K562 (cell line): ENCODE data around the gene ITLN1. TPM values are rescaled to one million over a fixed set of nuclear protein-coding genes. Genes with fewer than 3 reads are reported as not detected.

Experiments
- ATAC-seq: fragments of 200-7000 bp; cut with Tn5 transposase; 3 replicates; pipeline ENCODE4 v1.9.1; 2020; ENCODE audit warnings: moderate library complexity
- BruUV-seq: library from RNA; stranded (reverse); fragments of 400-500 nt; replicated peaks from 2 replicates; lab custom pipeline; 2021; lab: Mats Ljungman, UMichigan
- CTCF ChIA-PET: fragments of 300-600 bp; formaldehyde crosslinking; extraction: SDS; loops from one replicate; lab custom pipeline; 2021; ENCODE audit warnings: low intra/inter-chr PET ratio; lab: Yijun Ruan, JAX
- POLR2A ChIA-PET: fragments of 300-600, 350-650 bp; sonication (Branson Sonifier 250); formaldehyde crosslinking; extraction: SDS; loops from one replicate; lab custom pipeline; 2021; ENCODE audit warnings: antibody characterized with exemption, inconsistent platforms; lab: Yijun Ruan, JAX
- DNase-seq, 4 experiments: peaks; one replicate each; pipeline versions ENCODE4 v3.0.0 to v3.0.0-alpha.2; 2011 to 2018; ENCODE audit warnings: low spot score in 3 of 4, mixed read lengths in 3 of 4; ENCODE audit errors: extremely low read depth in 1 of 4
- FAIRE-seq: peaks from 2 replicates; lab custom pipeline; 2011; peaks lifted over from hg19 to GRCh38; lab: Jason Lieb, UNC
- H2AFZ ChIP-seq: 2 replicates; pipeline ENCODE4 v1.6.0; 2011; ENCODE audit warnings: low read depth, low read length, control low read depth, inconsistent platforms
- H3K27ac ChIP-seq: fragments of 200-600 bp; 3 replicates; pipeline ENCODE4 v1.8.0; 2011; ENCODE audit warnings: low read depth, mild to moderate bottlenecking, control low read depth, inconsistent platforms, low read length, moderate library complexity, mixed read lengths; ENCODE audit errors: extremely low read depth
- H3K27me3 ChIP-seq, 2 experiments: fragments of 300-600 bp in 1 of 2; 2 replicates in 1 of 2; 3 replicates in 1 of 2; pipeline versions ENCODE4 v1.6.0 to v1.8.0; 2011; ENCODE audit warnings: inconsistent platforms in 2 of 2, low read length in 2 of 2, mild to moderate bottlenecking in 1 of 2, mixed read lengths in 1 of 2, moderate library complexity in 1 of 2; ENCODE audit not compliant: control insufficient read depth in 2 of 2, insufficient read depth in 2 of 2
- H3K36me3 ChIP-seq: fragments of 300-600 bp; 3 replicates; pipeline ENCODE4 v1.8.0; 2011; ENCODE audit warnings: mild to moderate bottlenecking, low read length, inconsistent platforms; ENCODE audit not compliant: control insufficient read depth, insufficient read depth
- H3K4me1 ChIP-seq, 2 experiments: fragments of 200-600 bp in 1 of 2; replicated peaks in 1 of 2; 2 replicates in 1 of 2; 3 replicates in 1 of 2; pipeline versions ENCODE4 v1.5.1 to v1.8.0; 2011; ENCODE audit warnings: inconsistent platforms in 2 of 2, low read length in 2 of 2, mild to moderate bottlenecking in 1 of 2, mixed read lengths in 1 of 2, moderate library complexity in 1 of 2; ENCODE audit not compliant: control insufficient read depth in 2 of 2, insufficient read depth in 2 of 2
- H3K4me2 ChIP-seq: 2 replicates; pipeline ENCODE4 v1.6.1; 2011; ENCODE audit warnings: low read length, control low read depth, inconsistent platforms, mixed read lengths; ENCODE audit not compliant: insufficient read depth
- H3K4me3 ChIP-seq: fragments of 200-600 bp; sonication (generic), shearing (Covaris generic); 2 replicates; pipeline ENCODE4 v1.5.1; 2016; ENCODE audit warnings: control low read depth, inconsistent platforms
- H3K79me2 ChIP-seq: fragments of 200-600 bp; 3 replicates; pipeline ENCODE4 v1.8.0; 2011; ENCODE audit warnings: low read length, inconsistent platforms; ENCODE audit not compliant: control insufficient read depth, insufficient read depth
- H3K9ac ChIP-seq, 2 experiments: 2 replicates each; pipeline versions ENCODE4 v1.6.0 to v1.6.1; 2011; ENCODE audit warnings: low read depth in 2 of 2, low read length in 2 of 2, control low read depth in 1 of 2, inconsistent platforms in 1 of 2, mild to moderate bottlenecking in 1 of 2, mixed read lengths in 1 of 2; ENCODE audit not compliant: insufficient read depth in 1 of 2
- H3K9me1 ChIP-seq: one replicate; pipeline ENCODE4 v1.6.0; 2011; ENCODE audit warnings: inconsistent platforms, mild to moderate bottlenecking, low read length, moderate library complexity; ENCODE audit not compliant: control insufficient read depth, insufficient read depth
- H3K9me3 ChIP-seq: replicated peaks from 2 replicates; pipeline ENCODE4 v1.5.1; 2011; ENCODE audit warnings: low read depth, low read length, inconsistent platforms; ENCODE audit not compliant: control insufficient read depth, insufficient read depth
- H4K20me1 ChIP-seq: replicated peaks from 2 replicates; pipeline ENCODE4 v1.6.1; 2011; ENCODE audit warnings: low read length, inconsistent platforms, mixed read lengths; ENCODE audit not compliant: control insufficient read depth, insufficient read depth
- BRCA1 ChIP-seq, 2 experiments: fragments of 450-650 bp in 1 of 2; sonication (generic) in 1 of 2; formaldehyde crosslinking in 1 of 2; IDR thresholded peaks; 2 replicates each; pipeline versions ENCODE4 v1.5.0 to v1.6.1; 2017 to 2020; ENCODE audit warnings: mild to moderate bottlenecking in 1 of 2, missing genetic modification reagents in 1 of 2
- CBFA2T2 ChIP-seq: fragments of 450-650 bp; conservative IDR thresholded peaks from 2 replicates; pipeline ENCODE4 v1.6.1; 2017; ENCODE audit warnings: mild to moderate bottlenecking
- CBFA2T3 ChIP-seq: fragments of 450-650 bp; IDR thresholded peaks from 2 replicates; pipeline ENCODE4 v1.6.1; 2017
- EGR1 ChIP-seq: fragments of 450-650 bp; conservative IDR thresholded peaks from 2 replicates; pipeline ENCODE4 v1.6.1; 2017; ENCODE audit warnings: mild to moderate bottlenecking
- HCFC1 ChIP-seq: IDR thresholded peaks from 2 replicates; pipeline ENCODE4 v1.6.1; 2012; ENCODE audit warnings: low read depth, low read length, improper control_type of control experiment
- HDGF ChIP-seq: fragments of 450-650 bp; IDR thresholded peaks from 2 replicates; pipeline ENCODE4 v1.6.1; 2016
- IRF2 ChIP-seq: sonication (generic); formaldehyde crosslinking; IDR thresholded peaks from 2 replicates; pipeline ENCODE4 v1.8.1; 2022; ENCODE audit warnings: mild to moderate bottlenecking, missing genetic modification reagents
- MAFG ChIP-seq: fragments of 450-650 bp; conservative IDR thresholded peaks from 2 replicates; pipeline ENCODE4 v1.6.1; 2016; ENCODE audit warnings: missing genetic modification characterization, missing compliant biosample characterization
- PHTF2 ChIP-seq: fragments of 250-450 bp; sonication (Bioruptor Pico); IDR thresholded peaks from 2 replicates; pipeline ENCODE4 v1.5.0; 2021; ENCODE audit warnings: mild to moderate bottlenecking
- RAD21 ChIP-seq, 2 experiments: fragments of 250-450 bp in 1 of 2; fragments of 450-650 bp in 1 of 2; sonication (Bioruptor Pico) in 1 of 2; formaldehyde crosslinking in 1 of 2; IDR thresholded peaks in 1 of 2; conservative IDR thresholded peaks in 1 of 2; 2 replicates each; pipeline versions ENCODE4 v1.4.0 to v1.8.0; 2020 to 2022; ENCODE audit warnings: mild to moderate bottlenecking in 2 of 2, moderate library complexity in 1 of 2
- RBM39 ChIP-seq: fragments of 200-400 bp; formaldehyde crosslinking; optimal IDR thresholded peaks from 2 replicates; pipeline ENCODE3; 2018; ENCODE audit warnings: low read depth, low read length
- RFX5 ChIP-seq: IDR thresholded peaks from 2 replicates; pipeline ENCODE4 v1.6.1; 2011; ENCODE audit warnings: low read depth, mild to moderate bottlenecking, improper control_type of control experiment, low read length
- SOX6 ChIP-seq: fragments of 450-650 bp; IDR thresholded peaks from 2 replicates; pipeline ENCODE4 v1.6.1; 2014; ENCODE audit warnings: mild to moderate bottlenecking
- TCF3 ChIP-seq: sonication (generic); formaldehyde crosslinking; IDR thresholded peaks from 2 replicates; pipeline ENCODE4 v1.4.0; 2020; ENCODE audit warnings: mild to moderate bottlenecking, missing genetic modification reagents
- ZKSCAN1 ChIP-seq: fragments of 150-350 bp; IDR thresholded peaks from 2 replicates; pipeline ENCODE4 v1.6.1; 2016; ENCODE audit warnings: low read depth, low read length
- ZNF347 ChIP-seq: fragments of 450-650 bp; formaldehyde crosslinking; IDR thresholded peaks from 2 replicates; pipeline ENCODE4 v1.4.0; 2020; ENCODE audit warnings: low read depth, mild to moderate bottlenecking, moderate library complexity
- ZNF589 ChIP-seq: fragments of 200-800 bp; sonication (Bioruptor generic); IDR thresholded peaks from 2 replicates; pipeline ENCODE4 v1.6.1; 2016; ENCODE audit warnings: low read depth, missing genetic modification characterization, missing compliant biosample characterization
- ZNF76 ChIP-seq: fragments of 250-450 bp; sonication (Bioruptor Pico); IDR thresholded peaks from 2 replicates; pipeline ENCODE4 v1.4.0; 2020; ENCODE audit warnings: mild to moderate bottlenecking, moderate library complexity, borderline replicate concordance
- ZNF77 ChIP-seq: fragments of 250-450 bp; sonication (Bioruptor Pico); IDR thresholded peaks from 2 replicates; pipeline ENCODE4 v1.5.0; 2020
- whole genome bisulfite sequencing: fragments of 100-300 bp; shearing (Covaris generic); methylation state at CpG from one replicate; pipeline ENCODE4 v1.1.6; 2016; ENCODE audit warnings: low coverage, mixed read lengths; ENCODE audit not compliant: insufficient coverage; ENCODE audit errors: missing lambda C conversion rate; 5-methylcytosine and 5-hydroxymethylcytosine counted together
- in situ Hi-C: fragments of 300-500 bp; cut with MboI; formaldehyde crosslinking; loops from 4 replicates; pipeline ENCODE4 v1.15.0; 2018; ENCODE audit warnings: inconsistent platforms, mixed read lengths
- intact Hi-C: fragments of 100-400 bp; cut with micrococcal nuclease; formaldehyde crosslinking; loops from 2 replicates; pipeline ENCODE4 v1.14.2; 2022
- polyA plus RNA-seq, 8 experiments: library from polyadenylated mRNA; depleted of rRNA in 4 of 8; stranded (reverse) in 5 of 8; unstranded in 3 of 8; fragments of >200 nt; fragmentation: Nextera tagmentation in 2 of 8; fragmentation: Illumina TruSeq in 1 of 8; extraction: Ambion mirVana in 2 of 8; extraction: Trizol in 1 of 8; gene quantifications; 2 replicates each; pipeline versions ENCODE4 v1.2.1 to v1.2.3, GENCODE V29; 2011 to 2014; ENCODE audit warnings: inconsistent platforms in 1 of 8, missing spikeins in 1 of 8
- total RNA-seq, 7 experiments: library from RNA; depleted of rRNA in 6 of 7; stranded (reverse); fragments of >200 nt in 6 of 7; fragmentation: Illumina TruSeq in 2 of 7; extraction: Trizol in 2 of 7; gene quantifications; 2 replicates each; pipeline versions ENCODE4 v1.2.1 to v1.2.3, GENCODE V29; 2011 to 2021; ENCODE audit warnings: low replicate concordance in 1 of 7
- TF ChIP-seq, protein P1 (sequence below): sonication (generic); formaldehyde crosslinking; IDR thresholded peaks from 2 replicates; pipeline ENCODE4 v1.4.0; 2020; ENCODE audit warnings: mild to moderate bottlenecking, missing genetic modification reagents
- TF ChIP-seq, protein P2 (sequence below): fragments of 450-650 bp; IDR thresholded peaks from 2 replicates; pipeline ENCODE4 v1.6.1; 2016; ENCODE audit warnings: antibody characterized with exemption
- TF ChIP-seq, protein P3 (sequence below): fragments of 450-650 bp; IDR thresholded peaks from 2 replicates; pipeline ENCODE4 v1.6.1; 2016; ENCODE audit warnings: low read depth, mild to moderate bottlenecking, moderate library complexity

The ITLN1 gene
- total and polyA plus RNA-seq, 9 of the 15 experiments (the other 6 are each of a cell fraction or from before 2014, with no cell fraction given), result not detected

GRCh38 chr1:160858097-160858496, 26.9 kb downstream of the ITLN1 start:
- FAIRE-seq (no peak), ATAC-seq (no peak), DNase-seq (peak in 1 of 4 experiments; percentile 22)
- Histone ChIP-seq H3K4me3 (no peak overlapping the region), H3K9ac (no peak overlapping the region), H3K9me1 (no peaks in the 10 kb centered on the region), H4K20me1 (0 out of 2 replicates have a peak, but pooled peaks cover 2% of the 10 kb centered on the region), H3K27me3 (peaks cover 2 to 29% of the 10 kb centered on the region in 2 experiments; a peak in 3 of 5 replicates), H3K4me1 (no peaks in the 10 kb centered on the region), H2AFZ (no peak overlapping the region), H3K27ac (no peak overlapping the region), H3K36me3 (no peaks in the 10 kb centered on the region), H3K4me2 (no peak overlapping the region), H3K9me3 (no peaks in the 10 kb centered on the region), H3K79me2 (no peaks in the 10 kb centered on the region)
- intact Hi-C loops (no loop called here), in situ Hi-C loops (no loop called here)
- no TSS peak for BruUV-seq
- ChIA-PET CTCF (no interaction called here), POLR2A (interaction anchor here (1.4 kb wide), 1 partner anchor 11 kb away, joined by 3 read pairs; no protein-coding TSS in a partner anchor)
- 3% methylated on average over 4 of the region's 4 CpGs for WGBS
- TF ChIP-seq MAFG (tag) (no peak), TCF3 (CRISPR knock-in tag) (0 out of 2 replicates have a peak, but pooled peaks have one; percentile 28), CBFA2T2 (peak; percentile 48), HDGF (no peak), RBM39 (no peak), ZNF76 (CRISPR knock-in tag) (no peak), ZNF589 (CRISPR knock-in tag) (no peak), ZKSCAN1 (no peak), HCFC1 (no peak), BRCA1 (IDR thresholded peaks at IDR 0.05) (no peak), BRCA1 (CRISPR knock-in tag; IDR thresholded peaks at IDR 0.05) (no peak), IRF2 (CRISPR knock-in tag) (no peak), ZNF347 (CRISPR knock-in tag) (no peak), CBFA2T3 (peak; percentile 72), RFX5 (no peak), PHTF2 (no peak), SOX6 (no peak), ZNF77 (CRISPR knock-in tag) (no peak), RAD21 (CRISPR knock-in tag; conservative IDR thresholded peaks at IDR 0.05 in 1 of 2, IDR thresholded peaks at IDR 0.05 in 1 of 2) (no peak), EGR1 (no peak)
- TF ChIP-seq, protein P1, sequence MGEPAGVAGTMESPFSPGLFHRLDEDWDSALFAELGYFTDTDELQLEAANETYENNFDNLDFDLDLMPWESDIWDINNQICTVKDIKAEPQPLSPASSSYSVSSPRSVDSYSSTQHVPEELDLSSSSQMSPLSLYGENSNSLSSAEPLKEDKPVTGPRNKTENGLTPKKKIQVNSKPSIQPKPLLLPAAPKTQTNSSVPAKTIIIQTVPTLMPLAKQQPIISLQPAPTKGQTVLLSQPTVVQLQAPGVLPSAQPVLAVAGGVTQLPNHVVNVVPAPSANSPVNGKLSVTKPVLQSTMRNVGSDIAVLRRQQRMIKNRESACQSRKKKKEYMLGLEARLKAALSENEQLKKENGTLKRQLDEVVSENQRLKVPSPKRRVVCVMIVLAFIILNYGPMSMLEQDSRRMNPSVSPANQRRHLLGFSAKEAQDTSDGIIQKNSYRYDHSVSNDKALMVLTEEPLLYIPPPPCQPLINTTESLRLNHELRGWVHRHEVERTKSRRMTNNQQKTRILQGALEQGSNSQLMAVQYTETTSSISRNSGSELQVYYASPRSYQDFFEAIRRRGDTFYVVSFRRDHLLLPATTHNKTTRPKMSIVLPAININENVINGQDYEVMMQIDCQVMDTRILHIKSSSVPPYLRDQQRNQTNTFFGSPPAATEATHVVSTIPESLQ (CRISPR knock-in tag), result no peak
- TF ChIP-seq, protein P2, sequence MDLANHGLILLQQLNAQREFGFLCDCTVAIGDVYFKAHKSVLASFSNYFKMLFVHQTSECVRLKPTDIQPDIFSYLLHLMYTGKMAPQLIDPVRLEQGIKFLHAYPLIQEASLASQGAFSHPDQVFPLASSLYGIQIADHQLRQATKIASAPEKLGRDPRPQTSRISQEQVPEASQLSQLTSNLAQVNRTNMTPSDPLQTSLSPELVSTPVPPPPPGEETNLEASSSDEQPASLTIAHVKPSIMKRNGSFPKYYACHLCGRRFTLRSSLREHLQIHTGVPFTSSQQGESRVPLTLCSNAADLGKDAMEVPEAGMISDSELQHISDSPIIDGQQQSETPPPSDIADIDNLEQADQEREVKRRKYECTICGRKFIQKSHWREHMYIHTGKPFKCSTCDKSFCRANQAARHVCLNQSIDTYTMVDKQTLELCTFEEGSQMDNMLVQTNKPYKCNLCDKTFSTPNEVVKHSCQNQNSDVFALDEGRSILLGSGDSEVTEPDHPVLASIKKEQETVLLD, result no peak
- TF ChIP-seq, protein P3, sequence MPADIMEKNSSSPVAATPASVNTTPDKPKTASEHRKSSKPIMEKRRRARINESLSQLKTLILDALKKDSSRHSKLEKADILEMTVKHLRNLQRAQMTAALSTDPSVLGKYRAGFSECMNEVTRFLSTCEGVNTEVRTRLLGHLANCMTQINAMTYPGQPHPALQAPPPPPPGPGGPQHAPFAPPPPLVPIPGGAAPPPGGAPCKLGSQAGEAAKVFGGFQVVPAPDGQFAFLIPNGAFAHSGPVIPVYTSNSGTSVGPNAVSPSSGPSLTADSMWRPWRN, result no peak
